ENCODE results near the gene MCM3AP.

DNA sequence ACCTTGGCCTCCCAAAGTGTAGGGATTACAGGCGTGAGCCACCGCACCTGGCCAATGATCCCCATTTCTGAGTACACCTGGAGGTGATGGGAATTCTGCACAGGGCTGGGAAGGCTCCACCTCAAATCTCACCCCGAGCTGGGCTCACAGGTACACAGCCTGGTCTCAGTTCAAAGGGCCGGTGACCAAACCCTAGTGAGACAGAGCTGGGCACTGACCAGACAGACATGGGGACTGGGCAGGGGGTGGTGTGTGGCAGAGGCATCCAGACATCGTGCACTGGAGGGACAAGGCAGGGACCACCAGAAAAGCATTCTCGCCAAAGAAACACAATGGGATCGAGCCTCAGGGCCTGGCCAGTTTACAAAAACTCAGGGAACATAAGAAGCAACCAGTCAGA lies 74.0 kb downstream of the MCM3AP start:
- TF ChIP-seq, protein P1, sequence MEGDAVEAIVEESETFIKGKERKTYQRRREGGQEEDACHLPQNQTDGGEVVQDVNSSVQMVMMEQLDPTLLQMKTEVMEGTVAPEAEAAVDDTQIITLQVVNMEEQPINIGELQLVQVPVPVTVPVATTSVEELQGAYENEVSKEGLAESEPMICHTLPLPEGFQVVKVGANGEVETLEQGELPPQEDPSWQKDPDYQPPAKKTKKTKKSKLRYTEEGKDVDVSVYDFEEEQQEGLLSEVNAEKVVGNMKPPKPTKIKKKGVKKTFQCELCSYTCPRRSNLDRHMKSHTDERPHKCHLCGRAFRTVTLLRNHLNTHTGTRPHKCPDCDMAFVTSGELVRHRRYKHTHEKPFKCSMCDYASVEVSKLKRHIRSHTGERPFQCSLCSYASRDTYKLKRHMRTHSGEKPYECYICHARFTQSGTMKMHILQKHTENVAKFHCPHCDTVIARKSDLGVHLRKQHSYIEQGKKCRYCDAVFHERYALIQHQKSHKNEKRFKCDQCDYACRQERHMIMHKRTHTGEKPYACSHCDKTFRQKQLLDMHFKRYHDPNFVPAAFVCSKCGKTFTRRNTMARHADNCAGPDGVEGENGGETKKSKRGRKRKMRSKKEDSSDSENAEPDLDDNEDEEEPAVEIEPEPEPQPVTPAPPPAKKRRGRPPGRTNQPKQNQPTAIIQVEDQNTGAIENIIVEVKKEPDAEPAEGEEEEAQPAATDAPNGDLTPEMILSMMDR (IDR thresholded peaks at IDR 0.05; ENCODE audit: low read length): no peak
- TF ChIP-seq EZH2 (IDR thresholded peaks at IDR 0.05; ENCODE audit: borderline replicate concordance, low read length): no peak

Measured in OCI-LY1 (cell line).